Endothelial cell (in vitro differentiated cells): Measurements from ENCODE around the gene NOL4L. TPM values are rescaled to one million over a fixed set of nuclear protein-coding genes. Genes with fewer than 3 reads are reported as not detected.

Experiments used
- DNase-seq: peaks from one replicate; pipeline ENCODE4 v3.0.0; 2021; ENCODE audit warnings: low spot score
- H3K27ac Mint-ChIP-seq: one replicate; pipeline ENCODE4 v1.8.0; 2021; ENCODE audit warnings: mixed read lengths, inconsistent platforms; ENCODE audit not compliant: unreplicated experiment
- H3K27me3 Mint-ChIP-seq: one replicate; pipeline ENCODE4 v1.8.0; 2021; ENCODE audit warnings: mild to moderate bottlenecking, moderate library complexity, mixed read lengths, inconsistent platforms; ENCODE audit not compliant: unreplicated experiment
- H3K36me3 Mint-ChIP-seq: one replicate; pipeline ENCODE4 v1.8.0; 2021; ENCODE audit warnings: mild to moderate bottlenecking, low read depth, mixed read lengths, inconsistent platforms; ENCODE audit not compliant: unreplicated experiment
- H3K4me1 Mint-ChIP-seq: one replicate; pipeline ENCODE4 v1.8.0; 2021; ENCODE audit warnings: mild to moderate bottlenecking, mixed read lengths, inconsistent platforms; ENCODE audit not compliant: unreplicated experiment
- H3K4me3 Mint-ChIP-seq: one replicate; pipeline ENCODE4 v1.8.0; 2021; ENCODE audit warnings: mild to moderate bottlenecking, mixed read lengths, inconsistent platforms; ENCODE audit not compliant: unreplicated experiment
- H3K9me3 Mint-ChIP-seq: one replicate; pipeline ENCODE4 v1.8.0; 2021; ENCODE audit warnings: mixed read lengths, inconsistent platforms; ENCODE audit not compliant: unreplicated experiment
- total RNA-seq: library from RNA; stranded (reverse); fragmentation: NEBNext Ultra II Directional; extraction: Animal tissue kit (Norgen Biotek cat#: 25700); gene quantifications from one replicate; pipeline ENCODE4 v1.2.1, GENCODE V29; 2021; ENCODE audit not compliant: unreplicated experiment
- TF ChIP-seq, protein P1 (sequence below): fragments of 200-600 bp; sonication (generic); IDR thresholded peaks from one replicate; pipeline ENCODE4 v1.5.0; 2021; ENCODE audit warnings: antibody characterized with exemption; ENCODE audit not compliant: unreplicated experiment

NOL4L gene
- total RNA-seq, 1 donor from 2014 or later: 150 TPM

DNA sequence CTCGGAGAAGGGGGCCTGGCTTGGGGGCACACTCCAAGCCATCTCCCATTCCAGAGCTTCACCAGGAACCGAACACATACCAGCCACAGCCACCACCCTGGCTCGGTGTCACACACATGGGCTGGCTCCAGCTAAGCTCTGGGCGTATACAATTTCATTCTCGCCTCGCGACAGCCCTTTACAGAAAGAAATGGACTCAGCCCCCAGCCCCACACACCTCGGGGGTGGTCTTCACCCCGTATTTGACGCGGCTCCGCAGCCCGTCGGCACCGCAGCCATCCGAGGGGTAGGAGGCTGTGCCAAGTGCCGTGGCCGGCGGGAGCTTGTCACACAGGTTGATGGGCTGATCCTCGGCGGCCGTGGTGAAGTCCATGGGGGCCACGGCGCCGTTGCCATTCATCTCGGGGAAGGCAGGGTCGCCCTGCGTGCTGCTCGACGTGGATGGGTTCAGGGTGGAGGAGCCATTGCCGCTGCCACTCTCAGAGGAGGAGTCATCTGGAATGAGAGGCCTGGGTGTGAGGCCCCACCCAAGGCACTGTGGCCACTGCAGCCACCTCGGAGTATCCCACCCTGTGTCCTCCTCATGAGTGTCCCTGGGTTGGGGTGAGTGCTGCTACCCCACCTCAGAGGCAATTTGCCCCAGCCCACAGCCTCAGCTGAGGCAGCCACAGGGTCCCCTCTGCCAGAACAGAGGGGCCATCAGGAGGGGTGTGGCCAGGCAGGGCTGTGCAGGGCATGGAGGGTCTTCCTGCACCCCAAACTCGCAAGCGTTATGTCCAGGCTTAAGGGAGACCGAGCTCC lies 129.0 kb downstream of the NOL4L start:
- no peaks in the 10 kb centered on the region for H3K9me3 Mint-ChIP-seq
- peak overlapping the region; percentile 37 for H3K4me3 Mint-ChIP-seq
- peaks cover 23% of the 10 kb centered on the region for H3K27me3 Mint-ChIP-seq
- DNase-seq: no peak
- H3K36me3 Mint-ChIP-seq: peaks cover 22% of the 10 kb centered on the region
- H3K4me1 Mint-ChIP-seq: peaks cover 50% of the 10 kb centered on the region
- TF ChIP-seq, protein P1, sequence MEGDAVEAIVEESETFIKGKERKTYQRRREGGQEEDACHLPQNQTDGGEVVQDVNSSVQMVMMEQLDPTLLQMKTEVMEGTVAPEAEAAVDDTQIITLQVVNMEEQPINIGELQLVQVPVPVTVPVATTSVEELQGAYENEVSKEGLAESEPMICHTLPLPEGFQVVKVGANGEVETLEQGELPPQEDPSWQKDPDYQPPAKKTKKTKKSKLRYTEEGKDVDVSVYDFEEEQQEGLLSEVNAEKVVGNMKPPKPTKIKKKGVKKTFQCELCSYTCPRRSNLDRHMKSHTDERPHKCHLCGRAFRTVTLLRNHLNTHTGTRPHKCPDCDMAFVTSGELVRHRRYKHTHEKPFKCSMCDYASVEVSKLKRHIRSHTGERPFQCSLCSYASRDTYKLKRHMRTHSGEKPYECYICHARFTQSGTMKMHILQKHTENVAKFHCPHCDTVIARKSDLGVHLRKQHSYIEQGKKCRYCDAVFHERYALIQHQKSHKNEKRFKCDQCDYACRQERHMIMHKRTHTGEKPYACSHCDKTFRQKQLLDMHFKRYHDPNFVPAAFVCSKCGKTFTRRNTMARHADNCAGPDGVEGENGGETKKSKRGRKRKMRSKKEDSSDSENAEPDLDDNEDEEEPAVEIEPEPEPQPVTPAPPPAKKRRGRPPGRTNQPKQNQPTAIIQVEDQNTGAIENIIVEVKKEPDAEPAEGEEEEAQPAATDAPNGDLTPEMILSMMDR: no peak
- H3K27ac Mint-ChIP-seq: no peak overlapping the region

DNA sequence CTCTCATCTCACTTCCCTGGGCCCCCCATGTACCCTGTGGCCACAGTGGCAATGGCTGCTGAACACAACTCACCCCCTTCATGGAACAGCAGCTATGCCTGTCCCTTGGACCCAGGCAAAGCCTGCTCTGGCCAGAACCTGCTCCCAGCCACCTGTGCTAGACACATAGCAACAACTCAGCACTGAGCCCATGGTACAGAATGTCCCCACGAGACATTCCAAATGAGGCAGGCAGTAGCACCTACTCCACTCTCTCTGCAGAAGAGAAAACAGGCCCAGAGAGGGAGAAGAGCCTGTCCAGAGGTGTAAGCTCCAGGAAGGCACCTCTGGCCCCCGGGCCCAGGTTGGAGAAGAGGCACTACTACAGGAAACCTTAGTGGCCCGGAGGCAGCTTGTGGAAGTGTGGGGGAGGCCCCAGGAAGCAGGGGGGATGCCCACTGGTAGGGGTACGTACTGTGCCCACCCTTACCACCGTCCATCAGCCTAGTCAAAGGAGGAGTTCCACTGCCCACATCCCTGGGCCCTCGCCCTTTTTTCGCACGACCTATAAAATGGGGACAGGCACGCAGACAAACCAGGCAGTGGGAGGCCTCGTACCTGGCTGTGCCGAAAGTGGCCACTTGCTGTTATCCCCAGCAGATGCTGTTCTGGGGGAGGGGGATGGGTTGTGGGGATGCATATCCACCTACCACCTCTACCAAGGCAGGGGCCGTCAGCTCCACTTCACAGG lies 129.8 kb downstream of the NOL4L start:
- Mint-ChIP-seq H3K36me3 (peaks cover 27% of the 10 kb centered on the region), H3K9me3 (no peaks in the 10 kb centered on the region), H3K4me3 (peak overlapping the region; percentile 63), H3K4me1 (peaks cover 56% of the 10 kb centered on the region), H3K27ac (peak overlapping the region; percentile 76), H3K27me3 (peaks cover 25% of the 10 kb centered on the region)
- TF ChIP-seq, protein P1: no peak
- DNase-seq: no peak

DNA sequence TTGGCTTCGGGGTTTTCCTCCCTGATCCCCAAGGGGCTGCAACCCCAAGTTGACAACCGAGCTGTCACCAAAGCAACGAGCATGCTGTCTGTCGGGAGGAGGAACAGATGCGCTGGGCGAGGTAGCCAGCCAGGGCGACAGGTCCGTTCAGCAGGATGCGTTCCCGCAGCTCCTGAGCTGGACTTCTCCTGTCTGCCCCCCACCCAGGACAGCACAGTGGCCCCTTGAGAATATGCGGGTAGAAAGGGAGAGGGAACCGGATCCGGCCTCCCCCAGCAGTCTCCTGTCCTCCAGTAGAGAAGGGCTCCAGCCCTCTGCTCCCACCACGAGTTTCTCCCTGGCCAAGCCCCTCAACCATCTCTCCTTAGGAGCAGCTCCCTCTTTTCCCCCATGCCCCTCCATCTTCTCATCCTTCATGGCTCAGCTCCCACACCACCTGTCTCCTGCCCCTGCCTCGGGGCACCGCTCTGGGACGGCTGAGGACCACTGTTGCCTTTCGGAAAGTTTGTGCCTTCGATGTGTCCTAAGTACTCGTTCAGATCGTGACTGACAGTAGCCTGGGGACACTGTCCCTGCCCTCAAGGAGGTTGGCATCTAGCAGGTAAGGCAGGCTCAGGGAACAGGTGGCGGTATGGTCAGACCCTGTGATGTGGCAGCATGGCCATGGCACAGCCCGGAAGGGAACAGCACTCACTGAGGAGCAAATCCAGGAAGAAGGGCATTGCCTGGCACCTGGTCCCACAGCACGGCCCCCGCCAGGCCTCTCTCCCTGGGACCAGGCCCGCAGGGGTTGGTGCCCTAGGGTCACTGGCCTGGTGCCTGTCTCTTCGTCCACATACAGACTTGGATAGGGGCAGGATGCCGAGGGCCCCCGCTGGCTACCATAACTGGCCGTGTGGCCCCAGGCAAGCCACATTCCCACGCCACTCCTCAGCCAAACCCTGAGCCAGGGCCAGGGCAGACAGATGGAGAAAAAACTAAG lies 130.7 kb downstream of the NOL4L start:
- Mint-ChIP-seq H3K27ac (peak overlapping the region; percentile 46), H3K4me3 (peak overlapping the region; percentile 76), H3K36me3 (peaks cover 30% of the 10 kb centered on the region), H3K27me3 (peaks cover 26% of the 10 kb centered on the region), H3K9me3 (no peaks in the 10 kb centered on the region), H3K4me1 (peaks cover 58% of the 10 kb centered on the region)
- no peak for DNase-seq
- TF ChIP-seq, protein P1: no peak

DNA sequence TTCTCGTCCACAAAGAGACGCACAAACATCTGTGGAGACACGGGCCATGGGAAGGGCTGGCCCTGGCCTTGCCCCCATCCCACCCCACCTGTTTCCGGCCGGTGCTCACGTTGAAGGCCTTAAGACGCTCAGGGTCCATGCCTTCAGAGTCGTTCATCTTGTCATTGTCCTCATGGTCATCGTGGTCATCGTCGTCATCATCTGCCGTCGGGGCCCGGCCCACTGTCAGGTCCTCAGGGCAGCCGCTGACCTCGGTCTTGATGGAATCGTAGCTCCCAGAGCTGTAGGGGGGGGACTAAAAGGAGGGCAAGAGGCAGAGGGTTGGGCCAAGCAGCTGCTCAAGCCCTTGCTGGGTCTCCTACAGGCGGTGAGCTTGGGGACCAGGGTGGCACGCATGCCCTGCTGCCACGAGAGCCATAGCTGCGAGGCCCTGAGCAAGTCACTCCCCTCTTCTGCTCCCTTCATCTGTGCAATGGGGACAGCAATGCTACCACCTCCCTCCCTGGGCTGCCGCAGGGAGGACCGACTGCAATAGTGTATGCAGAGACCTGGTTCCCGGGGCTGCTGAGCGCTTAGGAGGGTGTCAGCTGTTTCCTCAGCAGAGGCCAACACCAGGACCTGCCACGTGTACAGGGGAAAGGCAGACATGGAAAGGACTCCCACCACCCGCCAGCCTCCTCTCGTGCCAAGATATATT lies 131.5 kb downstream of the NOL4L start:
- H3K36me3 Mint-ChIP-seq: peaks cover 33% of the 10 kb centered on the region
- peaks cover 28% of the 10 kb centered on the region for H3K27me3 Mint-ChIP-seq
- H3K9me3 Mint-ChIP-seq: no peaks in the 10 kb centered on the region
- H3K4me3 Mint-ChIP-seq: peak overlapping the region; percentile 62
- no peak for DNase-seq
- TF ChIP-seq, protein P1: no peak
- H3K27ac Mint-ChIP-seq: no peak overlapping the region
- H3K4me1 Mint-ChIP-seq: peaks cover 61% of the 10 kb centered on the region
